ENCODE data around the gene CSTPP1. TPM values are rescaled to one million over a fixed set of nuclear protein-coding genes. Genes with fewer than 3 reads are reported as not detected.

CSTPP1 gene
- polyA plus RNA-seq, 1 donor from 2014 or later = 46.4 TPM

- Histone ChIP-seq H3K27ac (ENCODE audit: low read length) (no peak overlapping the region), H3K79me2 (replicated peaks; ENCODE audit: insufficient read depth, low read length) (no peaks in the 10 kb centered on the region), H3K4me2 (ENCODE audit: low read length) (no peak overlapping the region), H3F3A (ENCODE audit: insufficient read depth, low read length, poor library complexity, severe bottlenecking) (no peaks in the 10 kb centered on the region), H3K9me3 (ENCODE audit: low read length) (no peaks in the 10 kb centered on the region), H3K27me3 (ENCODE audit: insufficient read depth, low read depth, low read length) (no peaks in the 10 kb centered on the region), H3K9me2 (ENCODE audit: insufficient read depth, low read length) (no peaks in the 10 kb centered on the region), H3K36me3 (ENCODE audit: insufficient read depth, low read length) (no peaks in the 10 kb centered on the region), H2AFZ (ENCODE audit: low read depth, low read length) (no peak overlapping the region), H3K4me3 (ENCODE audit: low read length) (no peak overlapping the region), H3K9ac (ENCODE audit: low read length) (no peak overlapping the region), H4K20me1 (ENCODE audit: insufficient read depth) (no peaks in the 10 kb centered on the region)
- TF ChIP-seq, protein P1, sequence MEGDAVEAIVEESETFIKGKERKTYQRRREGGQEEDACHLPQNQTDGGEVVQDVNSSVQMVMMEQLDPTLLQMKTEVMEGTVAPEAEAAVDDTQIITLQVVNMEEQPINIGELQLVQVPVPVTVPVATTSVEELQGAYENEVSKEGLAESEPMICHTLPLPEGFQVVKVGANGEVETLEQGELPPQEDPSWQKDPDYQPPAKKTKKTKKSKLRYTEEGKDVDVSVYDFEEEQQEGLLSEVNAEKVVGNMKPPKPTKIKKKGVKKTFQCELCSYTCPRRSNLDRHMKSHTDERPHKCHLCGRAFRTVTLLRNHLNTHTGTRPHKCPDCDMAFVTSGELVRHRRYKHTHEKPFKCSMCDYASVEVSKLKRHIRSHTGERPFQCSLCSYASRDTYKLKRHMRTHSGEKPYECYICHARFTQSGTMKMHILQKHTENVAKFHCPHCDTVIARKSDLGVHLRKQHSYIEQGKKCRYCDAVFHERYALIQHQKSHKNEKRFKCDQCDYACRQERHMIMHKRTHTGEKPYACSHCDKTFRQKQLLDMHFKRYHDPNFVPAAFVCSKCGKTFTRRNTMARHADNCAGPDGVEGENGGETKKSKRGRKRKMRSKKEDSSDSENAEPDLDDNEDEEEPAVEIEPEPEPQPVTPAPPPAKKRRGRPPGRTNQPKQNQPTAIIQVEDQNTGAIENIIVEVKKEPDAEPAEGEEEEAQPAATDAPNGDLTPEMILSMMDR (IDR thresholded peaks at IDR 0.05; ENCODE audit: poor library complexity, severe bottlenecking) = no peak
- TF ChIP-seq, protein P2, sequence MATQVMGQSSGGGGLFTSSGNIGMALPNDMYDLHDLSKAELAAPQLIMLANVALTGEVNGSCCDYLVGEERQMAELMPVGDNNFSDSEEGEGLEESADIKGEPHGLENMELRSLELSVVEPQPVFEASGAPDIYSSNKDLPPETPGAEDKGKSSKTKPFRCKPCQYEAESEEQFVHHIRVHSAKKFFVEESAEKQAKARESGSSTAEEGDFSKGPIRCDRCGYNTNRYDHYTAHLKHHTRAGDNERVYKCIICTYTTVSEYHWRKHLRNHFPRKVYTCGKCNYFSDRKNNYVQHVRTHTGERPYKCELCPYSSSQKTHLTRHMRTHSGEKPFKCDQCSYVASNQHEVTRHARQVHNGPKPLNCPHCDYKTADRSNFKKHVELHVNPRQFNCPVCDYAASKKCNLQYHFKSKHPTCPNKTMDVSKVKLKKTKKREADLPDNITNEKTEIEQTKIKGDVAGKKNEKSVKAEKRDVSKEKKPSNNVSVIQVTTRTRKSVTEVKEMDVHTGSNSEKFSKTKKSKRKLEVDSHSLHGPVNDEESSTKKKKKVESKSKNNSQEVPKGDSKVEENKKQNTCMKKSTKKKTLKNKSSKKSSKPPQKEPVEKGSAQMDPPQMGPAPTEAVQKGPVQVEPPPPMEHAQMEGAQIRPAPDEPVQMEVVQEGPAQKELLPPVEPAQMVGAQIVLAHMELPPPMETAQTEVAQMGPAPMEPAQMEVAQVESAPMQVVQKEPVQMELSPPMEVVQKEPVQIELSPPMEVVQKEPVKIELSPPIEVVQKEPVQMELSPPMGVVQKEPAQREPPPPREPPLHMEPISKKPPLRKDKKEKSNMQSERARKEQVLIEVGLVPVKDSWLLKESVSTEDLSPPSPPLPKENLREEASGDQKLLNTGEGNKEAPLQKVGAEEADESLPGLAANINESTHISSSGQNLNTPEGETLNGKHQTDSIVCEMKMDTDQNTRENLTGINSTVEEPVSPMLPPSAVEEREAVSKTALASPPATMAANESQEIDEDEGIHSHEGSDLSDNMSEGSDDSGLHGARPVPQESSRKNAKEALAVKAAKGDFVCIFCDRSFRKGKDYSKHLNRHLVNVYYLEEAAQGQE (IDR thresholded peaks at IDR 0.05; ENCODE audit: borderline replicate concordance) = no peak
- TF ChIP-seq EZH2 (IDR thresholded peaks at IDR 0.05; ENCODE audit: borderline replicate concordance, insufficient read depth, low read length, poor library complexity, severe bottlenecking) (no peak), TAF1 (IDR thresholded peaks at IDR 0.05; ENCODE audit: low read depth) (no peak), SMC3 (conservative IDR thresholded peaks at IDR 0.05; ENCODE audit: poor library complexity) (no peak), MXI1 (conservative IDR thresholded peaks at IDR 0.05; ENCODE audit: poor library complexity, severe bottlenecking) (no peak), EP300 (conservative IDR thresholded peaks at IDR 0.05; ENCODE audit: poor library complexity, severe bottlenecking) (no peak)
Measured at GRCh38 chr11:46948378-46949131, 12.0 kb downstream of the CSTPP1 start.

GRCh38 chr11:46949297-46949696 is 12.7 kb downstream of the CSTPP1 start:
- no peak overlapping the region for H3K4me3 ChIP-seq (ENCODE audit: low read length)
- no peaks in the 10 kb centered on the region for H3K27me3 ChIP-seq (ENCODE audit: insufficient read depth, low read depth, low read length)
- no peaks in the 10 kb centered on the region for H3K9me2 ChIP-seq (ENCODE audit: insufficient read depth, low read length)
- TF ChIP-seq, protein P1 (IDR thresholded peaks at IDR 0.05; ENCODE audit: poor library complexity, severe bottlenecking) = no peak
- TF ChIP-seq, protein P2 (IDR thresholded peaks at IDR 0.05; ENCODE audit: borderline replicate concordance) = no peak
- TF ChIP-seq TAF1 (IDR thresholded peaks at IDR 0.05; ENCODE audit: low read depth) = no peak
- H2AFZ ChIP-seq (ENCODE audit: low read depth, low read length) = no peak overlapping the region
- no peak overlapping the region for H3K4me2 ChIP-seq (ENCODE audit: low read length)
- H3K9me3 ChIP-seq (ENCODE audit: low read length) = no peaks in the 10 kb centered on the region
- H3K79me2 ChIP-seq (replicated peaks; ENCODE audit: insufficient read depth, low read length) = no peaks in the 10 kb centered on the region
- H3K9ac ChIP-seq (ENCODE audit: low read length) = no peak overlapping the region
- no peak overlapping the region for H3K27ac ChIP-seq (ENCODE audit: low read length)
- H3F3A ChIP-seq (ENCODE audit: insufficient read depth, low read length, poor library complexity, severe bottlenecking) = no peaks in the 10 kb centered on the region
- H4K20me1 ChIP-seq (ENCODE audit: insufficient read depth) = no peaks in the 10 kb centered on the region
- no peaks in the 10 kb centered on the region for H3K36me3 ChIP-seq (ENCODE audit: insufficient read depth, low read length)
